Activated naive CD4-positive, alpha-beta T cell treated with anti-CD3 and anti-CD28 coated beads, Interleukin-2, amount 50 U/mL, for 16 hours (primary cell): ENCODE measurements around the gene TUT4.
A peak's percentile ranks its signal among the peaks of the same experiment; 100 is the strongest.

ENCODE experiments used
- DNase-seq: peaks from one replicate; pipeline ENCODE4 v3.0.0-alpha.2; 2020

The TUT4 gene

GRCh38 chr1:52460694-52461093, 92.2 kb downstream of the TUT4 start:
- DNase-seq = no peak

GRCh38 chr1:52455686-52456085, 97.2 kb downstream of the TUT4 start:
- no peak for DNase-seq

GRCh38 chr1:52454779-52455178, 98.1 kb downstream of the TUT4 start:
- DNase-seq = no peak

GRCh38 chr1:52454127-52454526, 98.8 kb downstream of the TUT4 start:
- no peak for DNase-seq

GRCh38 chr1:52444463-52444862, 108.4 kb downstream of the TUT4 start:
- DNase-seq = no peak

- DNase-seq = no peak
These were observed 112.9 kb downstream of the TUT4 start for GRCh38 chr1:52439976-52440375.

- DNase-seq = no peak
These were observed 116.1 kb downstream of the TUT4 start for GRCh38 chr1:52436817-52437216.

- no peak for DNase-seq
These were observed 117.2 kb downstream of the TUT4 start for GRCh38 chr1:52435650-52436049.

GRCh38 chr1:52435211-52435610, 117.7 kb downstream of the TUT4 start:
- DNase-seq = no peak

GRCh38 chr1:52432807-52433206, 120.1 kb downstream of the TUT4 start:
- DNase-seq = no peak

- no peak for DNase-seq
These were observed 125.7 kb downstream of the TUT4 start for GRCh38 chr1:52427152-52427551.

GRCh38 chr1:52426371-52426770, 126.5 kb downstream of the TUT4 start:
- no peak for DNase-seq

GRCh38 chr1:52424813-52425212, 128.1 kb downstream of the TUT4 start:
- no peak for DNase-seq

- DNase-seq = no peak
These were observed 128.7 kb downstream of the TUT4 start for GRCh38 chr1:52424231-52424636.

- DNase-seq = peak; percentile 57
These were observed 129.1 kb downstream of the TUT4 start for GRCh38 chr1:52423771-52424170.

- no peak for DNase-seq
These were observed 129.8 kb downstream of the TUT4 start for GRCh38 chr1:52423055-52423454.

- no peak for DNase-seq
These were observed 132.2 kb downstream of the TUT4 start for GRCh38 chr1:52420713-52421112.

- no peak for DNase-seq
These were observed 136.1 kb downstream of the TUT4 start for GRCh38 chr1:52416811-52417210.

- no peak for DNase-seq
These were observed 137.9 kb downstream of the TUT4 start for GRCh38 chr1:52414942-52415341.

GRCh38 chr1:52413410-52413989, 139.4 kb downstream of the TUT4 start:
- DNase-seq = no peak

- DNase-seq = no peak
These were observed 147.9 kb downstream of the TUT4 start for GRCh38 chr1:52404975-52405338.

GRCh38 chr1:52404116-52404974, 148.5 kb downstream of the TUT4 start, which contains the start of the genes ORC1 and PRPF38A:
TSS of gene ORC1 (minus strand) at chr1:52404423. CDS start at chr1:52402223, 2,200 bp downstream.
TSS of gene PRPF38A (plus strand) at chr1:52404602. CDS start at chr1:52404750, 148 bp downstream.
- DNase-seq = peak; percentile 98

- DNase-seq = peak; percentile 55
These were observed 149.3 kb downstream of the TUT4 start for GRCh38 chr1:52403566-52404115.

- no peak for DNase-seq
These were observed 150.0 kb downstream of the TUT4 start for GRCh38 chr1:52402860-52403240.
